Measurements from ENCODE around the gene DOHH.

DNA sequence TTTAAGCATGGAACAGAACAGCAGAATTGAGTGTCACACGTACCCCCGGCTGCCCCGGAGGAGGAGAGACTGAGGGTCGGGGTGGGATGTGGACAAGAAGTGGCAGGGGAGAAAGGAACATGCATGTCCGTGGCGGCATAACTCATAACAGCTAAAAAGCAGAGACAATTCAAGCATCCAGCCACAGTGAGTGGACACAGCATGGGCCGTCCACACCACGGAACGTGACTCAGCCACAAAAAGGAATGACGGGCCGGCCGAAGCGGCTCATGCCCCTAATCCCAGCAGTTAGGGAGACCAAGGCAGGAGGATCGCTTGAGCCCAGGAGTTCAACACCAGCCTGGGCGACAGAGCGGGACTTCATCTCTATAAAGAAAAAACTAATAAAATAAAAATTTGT, 7.6 kb downstream of the DOHH start:
- TF ChIP-seq, protein P1, sequence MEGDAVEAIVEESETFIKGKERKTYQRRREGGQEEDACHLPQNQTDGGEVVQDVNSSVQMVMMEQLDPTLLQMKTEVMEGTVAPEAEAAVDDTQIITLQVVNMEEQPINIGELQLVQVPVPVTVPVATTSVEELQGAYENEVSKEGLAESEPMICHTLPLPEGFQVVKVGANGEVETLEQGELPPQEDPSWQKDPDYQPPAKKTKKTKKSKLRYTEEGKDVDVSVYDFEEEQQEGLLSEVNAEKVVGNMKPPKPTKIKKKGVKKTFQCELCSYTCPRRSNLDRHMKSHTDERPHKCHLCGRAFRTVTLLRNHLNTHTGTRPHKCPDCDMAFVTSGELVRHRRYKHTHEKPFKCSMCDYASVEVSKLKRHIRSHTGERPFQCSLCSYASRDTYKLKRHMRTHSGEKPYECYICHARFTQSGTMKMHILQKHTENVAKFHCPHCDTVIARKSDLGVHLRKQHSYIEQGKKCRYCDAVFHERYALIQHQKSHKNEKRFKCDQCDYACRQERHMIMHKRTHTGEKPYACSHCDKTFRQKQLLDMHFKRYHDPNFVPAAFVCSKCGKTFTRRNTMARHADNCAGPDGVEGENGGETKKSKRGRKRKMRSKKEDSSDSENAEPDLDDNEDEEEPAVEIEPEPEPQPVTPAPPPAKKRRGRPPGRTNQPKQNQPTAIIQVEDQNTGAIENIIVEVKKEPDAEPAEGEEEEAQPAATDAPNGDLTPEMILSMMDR (IDR thresholded peaks at IDR 0.05): no peak
- no peak for TF ChIP-seq POLR2A (IDR thresholded peaks at IDR 0.05)
